HEK293 (cell line): ENCODE data around the gene ELOVL6.

ENCODE experiments used
- CTCF ChIA-PET: fragments of 350-600 bp; formaldehyde crosslinking; extraction: SDS; loops from one replicate; lab custom pipeline; 2021; ENCODE audit warnings: antibody characterized with exemption; lab: Yijun Ruan, JAX
- POLR2A ChIA-PET: fragments of 300-600 bp; formaldehyde crosslinking; extraction: SDS; loops from one replicate; lab custom pipeline; 2020; ENCODE audit warnings: antibody characterized with exemption, inconsistent platforms; lab: Yijun Ruan, JAX
- H3K27ac ChIP-seq: fragments of 200-500 bp; sonication (Bioruptor generic); 2 replicates; pipeline ENCODE4 v1.5.1; 2014; ENCODE audit warnings: low read depth, low read length, control low read depth, inconsistent platforms; ENCODE audit errors: extremely low read depth
- H3K36me3 ChIP-seq, 2 experiments: fragments of 200-500 bp in 1 of 2; sonication (Bioruptor generic) in 1 of 2; 1 replicate in 1 of 2; 2 replicates in 1 of 2; pipeline ENCODE4 v1.5.1; 2014 to 2017; ENCODE audit warnings: inconsistent platforms in 2 of 2, low read length in 2 of 2; ENCODE audit not compliant: control insufficient read depth in 2 of 2, insufficient read depth in 1 of 2
- H3K4me1 ChIP-seq: fragments of 200-500 bp; sonication (Bioruptor generic); 2 replicates; pipeline ENCODE4 v1.5.1; 2014; ENCODE audit warnings: mild to moderate bottlenecking, low read length, inconsistent platforms; ENCODE audit not compliant: control insufficient read depth, insufficient read depth
- H3K4me3 ChIP-seq: 2 replicates; pipeline ENCODE4 v1.5.1; 2011; ENCODE audit warnings: low read depth, mild to moderate bottlenecking, control low read depth, low read length, moderate library complexity
- H3K9me3 ChIP-seq: fragments of 200-500 bp; sonication (Bioruptor generic); 2 replicates; pipeline ENCODE4 v1.5.1; 2014; ENCODE audit warnings: low read depth, low read length, inconsistent platforms; ENCODE audit not compliant: control insufficient read depth, insufficient read depth
- AEBP2 ChIP-seq: fragments of 450-650 bp; formaldehyde crosslinking; IDR thresholded peaks from 2 replicates; pipeline ENCODE4 v1.5.1; 2016; ENCODE audit warnings: missing biosample characterization, missing genetic modification characterization, borderline replicate concordance
- BCL11A ChIP-seq: fragments of 450-650 bp; formaldehyde crosslinking; IDR thresholded peaks from 2 replicates; pipeline ENCODE4 v1.5.1; 2016; ENCODE audit warnings: low read depth, missing biosample characterization, missing genetic modification characterization
- ELK4 ChIP-seq: IDR thresholded peaks from 2 replicates; pipeline ENCODE4 v1.6.1; 2011; ENCODE audit warnings: mild to moderate bottlenecking, low read depth, low read length, borderline replicate concordance
- KLF7 ChIP-seq: fragments of 450-650 bp; formaldehyde crosslinking; IDR thresholded peaks from 2 replicates; pipeline ENCODE4 v1.5.1; 2016; ENCODE audit warnings: missing biosample characterization, missing genetic modification characterization, borderline replicate concordance
- KLF8 ChIP-seq: fragments of 450-650 bp; formaldehyde crosslinking; IDR thresholded peaks from 2 replicates; pipeline ENCODE4 v1.5.1; 2016; ENCODE audit warnings: missing biosample characterization, missing genetic modification characterization
- WT1 ChIP-seq: fragments of 450-650 bp; formaldehyde crosslinking; IDR thresholded peaks from 2 replicates; pipeline ENCODE4 v1.5.1; 2016; ENCODE audit warnings: missing biosample characterization, missing genetic modification characterization
- ZFP3 ChIP-seq: fragments of 450-650 bp; formaldehyde crosslinking; IDR thresholded peaks from 2 replicates; pipeline ENCODE4 v1.5.1; 2016; ENCODE audit warnings: low read depth, missing biosample characterization, missing genetic modification characterization
- ZFP69B ChIP-seq: fragments of 450-650 bp; formaldehyde crosslinking; IDR thresholded peaks from 2 replicates; pipeline ENCODE4 v1.5.1; 2016; ENCODE audit warnings: missing biosample characterization, missing genetic modification characterization
- ZNF16 ChIP-seq: fragments of 450-650 bp; formaldehyde crosslinking; IDR thresholded peaks from 2 replicates; pipeline ENCODE4 v1.5.1; 2016; ENCODE audit warnings: low read depth, missing biosample characterization, missing genetic modification characterization
- ZNF18 ChIP-seq: fragments of 450-650 bp; formaldehyde crosslinking; IDR thresholded peaks from 2 replicates; pipeline ENCODE4 v1.5.1; 2016; ENCODE audit warnings: missing biosample characterization, missing genetic modification characterization
- ZNF2 ChIP-seq: fragments of 450-650 bp; formaldehyde crosslinking; IDR thresholded peaks from 2 replicates; pipeline ENCODE4 v1.5.1; 2016; ENCODE audit warnings: missing biosample characterization, missing genetic modification characterization
- ZNF24 ChIP-seq: fragments of 450-650 bp; formaldehyde crosslinking; IDR thresholded peaks from 2 replicates; pipeline ENCODE4 v1.5.1; 2016; ENCODE audit warnings: missing biosample characterization, missing genetic modification characterization
- ZNF292 ChIP-seq: fragments of 450-650 bp; formaldehyde crosslinking; IDR thresholded peaks from 2 replicates; pipeline ENCODE4 v1.5.1; 2016; ENCODE audit warnings: low read depth, missing biosample characterization, missing genetic modification characterization, borderline replicate concordance
- ZNF335 ChIP-seq: fragments of 450-650 bp; formaldehyde crosslinking; conservative IDR thresholded peaks from 2 replicates; pipeline ENCODE4 v1.5.1; 2016; ENCODE audit warnings: missing biosample characterization, missing genetic modification characterization
- ZNF341 ChIP-seq: fragments of 450-650 bp; formaldehyde crosslinking; IDR thresholded peaks from 2 replicates; pipeline ENCODE4; 2016; ENCODE audit warnings: low read depth, missing biosample characterization, missing genetic modification characterization
- ZNF449 ChIP-seq: fragments of 450-650 bp; formaldehyde crosslinking; IDR thresholded peaks from 2 replicates; pipeline ENCODE4 v1.5.1; 2017; ENCODE audit warnings: missing biosample characterization, mild to moderate bottlenecking, missing genetic modification characterization, moderate library complexity
- ZNF510 ChIP-seq: fragments of 450-650 bp; formaldehyde crosslinking; IDR thresholded peaks from 2 replicates; pipeline ENCODE4 v1.5.1; 2018; ENCODE audit warnings: mild to moderate bottlenecking, missing genetic modification characterization, missing biosample characterization; ENCODE audit not compliant: insufficient replicate concordance
- ZNF624 ChIP-seq: fragments of 450-650 bp; formaldehyde crosslinking; IDR thresholded peaks from 2 replicates; pipeline ENCODE4 v1.5.1; 2017; ENCODE audit warnings: missing biosample characterization, missing genetic modification characterization
- ZNF660 ChIP-seq: fragments of 450-650 bp; IDR thresholded peaks from 2 replicates; pipeline ENCODE4 v1.5.1; 2018; ENCODE audit warnings: missing biosample characterization, mild to moderate bottlenecking, missing genetic modification characterization
- ZNF701 ChIP-seq: fragments of 450-650 bp; formaldehyde crosslinking; IDR thresholded peaks from 2 replicates; pipeline ENCODE4 v1.5.1; 2016; ENCODE audit warnings: missing biosample characterization, missing genetic modification characterization
- ZNF768 ChIP-seq: fragments of 450-650 bp; formaldehyde crosslinking; IDR thresholded peaks from 2 replicates; pipeline ENCODE4 v1.5.1; 2018; ENCODE audit warnings: missing biosample characterization, mild to moderate bottlenecking, missing genetic modification characterization
- ZNF776 ChIP-seq: fragments of 450-650 bp; formaldehyde crosslinking; IDR thresholded peaks from 2 replicates; pipeline ENCODE4 v1.5.0; 2017; ENCODE audit warnings: missing biosample characterization, missing genetic modification characterization, borderline replicate concordance
- ZNF830 ChIP-seq: fragments of 450-650 bp; IDR thresholded peaks from 2 replicates; pipeline ENCODE4 v1.5.0; 2018; ENCODE audit warnings: missing biosample characterization, missing genetic modification characterization, low read depth, mild to moderate bottlenecking, moderate library complexity
- ZSCAN5A ChIP-seq: fragments of 450-650 bp; formaldehyde crosslinking; IDR thresholded peaks from 2 replicates; pipeline ENCODE4 v1.5.1; 2016; ENCODE audit warnings: missing biosample characterization, missing genetic modification characterization
- TF ChIP-seq, protein P1 (sequence below): fragments of 450-650 bp; formaldehyde crosslinking; IDR thresholded peaks from 2 replicates; pipeline ENCODE4 v1.5.1; 2016; ENCODE audit warnings: missing biosample characterization, missing genetic modification characterization

ELOVL6 gene

GRCh38 chr4:110131916-110132315 is 66.5 kb downstream of the ELOVL6 start:
- H3K9me3 ChIP-seq = no peaks in the 10 kb centered on the region
- no peaks in the 10 kb centered on the region for H3K4me1 ChIP-seq
- ChIA-PET CTCF (no interaction called here), POLR2A (no interaction called here)
- no peak overlapping the region for H3K27ac ChIP-seq
- no peak overlapping the region for H3K4me3 ChIP-seq
- TF ChIP-seq ZNF776 (no peak), ZSCAN5A (tag by site-specific recombination) (no peak), ZNF701 (tag by site-specific recombination) (no peak), ZNF2 (tag by site-specific recombination) (no peak), AEBP2 (no peak), ZNF292 (no peak), ZNF24 (tag by site-specific recombination) (no peak), ZNF16 (tag by site-specific recombination) (no peak), ZFP3 (tag by site-specific recombination) (no peak), ELK4 (no peak), KLF7 (no peak), ZNF660 (no peak)
- H3K36me3 ChIP-seq = no peaks in the 10 kb centered on the region

- POLR2A ChIA-PET = no interaction called here
- no peaks in the 10 kb centered on the region for H3K36me3 ChIP-seq
Measured at GRCh38 chr4:110130576-110131358, 67.6 kb downstream of the ELOVL6 start.

More at GRCh38 chr4:110130576-110131358, 67.6 kb downstream of the ELOVL6 start:
- no peak overlapping the region for H3K27ac ChIP-seq
- CTCF ChIA-PET = interaction anchor here (0.6 to 1.3 kb wide), 3 partner anchors 81 to 806 kb away, joined by 3 to 4 read pairs (median 3); no protein-coding TSS in a partner anchor
- H3K4me3 ChIP-seq = no peak overlapping the region
- no peaks in the 10 kb centered on the region for H3K9me3 ChIP-seq
- no peaks in the 10 kb centered on the region for H3K4me1 ChIP-seq
- TF ChIP-seq BCL11A (tag by site-specific recombination) (no peak), ZNF624 (tag by site-specific recombination) (no peak), ZNF18 (no peak), KLF8 (tag by site-specific recombination) (no peak), ZNF341 (tag by site-specific recombination) (no peak), ZNF335 (tag by site-specific recombination) (no peak), ZNF510 (tag by site-specific recombination) (no peak), ZNF830 (tag by site-specific recombination) (no peak), WT1 (tag by site-specific recombination) (no peak), ZNF768 (tag by site-specific recombination) (no peak), ZNF449 (tag by site-specific recombination) (no peak), ZFP69B (no peak)
- TF ChIP-seq, protein P1, sequence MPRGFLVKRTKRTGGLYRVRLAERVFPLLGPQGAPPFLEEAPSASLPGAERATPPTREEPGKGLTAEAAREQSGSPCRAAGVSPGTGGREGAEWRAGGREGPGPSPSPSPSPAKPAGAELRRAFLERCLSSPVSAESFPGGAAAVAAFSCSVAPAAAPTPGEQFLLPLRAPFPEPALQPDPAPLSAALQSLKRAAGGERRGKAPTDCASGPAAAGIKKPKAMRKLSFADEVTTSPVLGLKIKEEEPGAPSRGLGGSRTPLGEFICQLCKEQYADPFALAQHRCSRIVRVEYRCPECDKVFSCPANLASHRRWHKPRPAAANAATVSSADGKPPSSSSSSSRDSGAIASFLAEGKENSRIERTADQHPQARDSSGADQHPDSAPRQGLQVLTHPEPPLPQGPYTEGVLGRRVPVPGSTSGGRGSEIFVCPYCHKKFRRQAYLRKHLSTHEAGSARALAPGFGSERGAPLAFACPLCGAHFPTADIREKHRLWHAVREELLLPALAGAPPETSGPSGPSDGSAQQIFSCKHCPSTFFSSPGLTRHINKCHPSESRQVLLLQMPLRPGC (tag by site-specific recombination) = no peak
